H1 (cell line): ENCODE measurements around the gene RNF126. TPM values are rescaled to one million over a fixed set of nuclear protein-coding genes. Genes with fewer than 3 reads are reported as not detected.

ENCODE experiments used
- CTCF ChIA-PET: fragments of 300-600 bp; sonication (Branson Sonifier 250); formaldehyde crosslinking; loops from one replicate; lab custom pipeline; 2021; ENCODE audit not compliant: partially characterized antibody; lab: Charles Lee
- POLR2A ChIA-PET: fragments of 300-600 bp; sonication (Branson Sonifier 250); formaldehyde crosslinking; loops from one replicate; lab custom pipeline; 2021; ENCODE audit warnings: inconsistent platforms; ENCODE audit not compliant: partially characterized antibody; lab: Charles Lee
- DNase-seq, 2 experiments: peaks; one replicate each; pipeline versions ENCODE4 v3.0.0 to v3.0.0-alpha.2; 2010 to 2022; ENCODE audit warnings: low spot score in 2 of 2, low read depth in 1 of 2, mixed read lengths in 1 of 2
- FAIRE-seq: peaks from 2 replicates; lab custom pipeline; 2011; peaks lifted over from hg19 to GRCh38; lab: Jason Lieb, UNC
- H2AFZ ChIP-seq: 2 replicates; pipeline ENCODE4 v1.8.1; 2012; ENCODE audit warnings: low read length, inconsistent platforms
- H2AK5ac ChIP-seq: 2 replicates; pipeline ENCODE4 v1.6.1; 2013; ENCODE audit warnings: low read depth, low read length
- H2BK120ac ChIP-seq: replicated peaks from 2 replicates; pipeline ENCODE3; 2013; ENCODE audit warnings: low read depth, low read length, inconsistent platforms
- H2BK12ac ChIP-seq: 2 replicates; pipeline ENCODE4 v1.6.1; 2013; ENCODE audit warnings: low read depth, low read length
- H2BK15ac ChIP-seq: 2 replicates; pipeline ENCODE4 v1.6.1; 2013; ENCODE audit warnings: low read length
- H2BK20ac ChIP-seq: 2 replicates; pipeline ENCODE4 v1.6.1; 2013; ENCODE audit warnings: low read length
- H2BK5ac ChIP-seq: 2 replicates; pipeline ENCODE4 v1.6.1; 2013; ENCODE audit warnings: low read depth, low read length
- H3K14ac ChIP-seq: 2 replicates; pipeline ENCODE4 v1.6.1; 2013; ENCODE audit warnings: inconsistent platforms; ENCODE audit not compliant: insufficient read length
- H3K18ac ChIP-seq: 2 replicates; pipeline ENCODE4 v1.6.1; 2013; ENCODE audit warnings: low read length; ENCODE audit errors: extremely low read depth
- H3K23ac ChIP-seq: 2 replicates; pipeline ENCODE4 v1.6.1; 2013; ENCODE audit warnings: inconsistent platforms; ENCODE audit not compliant: insufficient read length
- H3K23me2 ChIP-seq: 2 replicates; pipeline ENCODE4 v1.6.1; 2013; ENCODE audit warnings: low read depth, low read length
- H3K27ac ChIP-seq: 2 replicates; pipeline ENCODE4 v1.6.1; 2011; ENCODE audit warnings: low read depth, low read length, inconsistent platforms
- H3K27me3 ChIP-seq, 4 experiments: replicated peaks in 1 of 4; 1 replicate in 1 of 4; 2 replicates in 3 of 4; pipeline versions ENCODE4 v1.6.1 to v1.8.1; 2011 to 2013; ENCODE audit warnings: low read length in 3 of 4, mild to moderate bottlenecking in 3 of 4, inconsistent platforms in 2 of 4, mixed read lengths in 2 of 4, moderate library complexity in 1 of 4; ENCODE audit not compliant: control insufficient read depth in 3 of 4, insufficient read depth in 3 of 4; ENCODE audit errors: extremely low read depth in 1 of 4
- H3K36me3 ChIP-seq, 4 experiments: 2 replicates each; pipeline versions ENCODE4 v1.6.1 to v1.8.1; 2011 to 2013; ENCODE audit warnings: mild to moderate bottlenecking in 4 of 4, low read length in 3 of 4, moderate library complexity in 2 of 4, control low read depth in 1 of 4, inconsistent platforms in 1 of 4; ENCODE audit not compliant: insufficient read depth in 4 of 4, control insufficient read depth in 2 of 4
- H3K4ac ChIP-seq: replicated peaks from 2 replicates; pipeline ENCODE3; 2013; ENCODE audit warnings: low read length, low read depth, mixed read lengths, inconsistent platforms; ENCODE audit not compliant: insufficient read length
- H3K4me1 ChIP-seq, 4 experiments: replicated peaks in 1 of 4; 1 replicate in 1 of 4; 2 replicates in 3 of 4; pipeline versions ENCODE4 v1.6.1 to v1.8.1; 2011 to 2013; ENCODE audit warnings: low read length in 3 of 4, inconsistent platforms in 2 of 4, mixed read lengths in 1 of 4; ENCODE audit not compliant: insufficient read depth in 4 of 4, control insufficient read depth in 3 of 4
- H3K4me2 ChIP-seq, 2 experiments: 2 replicates each; pipeline versions ENCODE4 v1.6.1 to v1.8.1; 2011 to 2013; ENCODE audit warnings: low read depth in 2 of 2, low read length in 2 of 2, control low read depth in 1 of 2, inconsistent platforms in 1 of 2, mild to moderate bottlenecking in 1 of 2; ENCODE audit not compliant: insufficient read depth in 1 of 2
- H3K4me3 ChIP-seq, 4 experiments: fragments of 200-600, 300-600 bp in 1 of 4; sonication (generic), shearing (Covaris generic), sonication (Bioruptor Twin) in 1 of 4; 2 replicates each; pipeline versions ENCODE4 v1.5.1 to v1.8.1; 2011 to 2016; ENCODE audit warnings: low read length in 4 of 4, low read depth in 3 of 4, control low read depth in 2 of 4, inconsistent platforms in 2 of 4, mild to moderate bottlenecking in 2 of 4, mixed read lengths in 1 of 4, moderate library complexity in 1 of 4; ENCODE audit not compliant: insufficient read depth in 2 of 4; ENCODE audit errors: extremely low read depth in 1 of 4
- H3K56ac ChIP-seq: replicated peaks from 2 replicates; pipeline ENCODE3; 2013; ENCODE audit warnings: low read depth, mild to moderate bottlenecking, mixed read lengths, low read length, inconsistent platforms; ENCODE audit not compliant: insufficient read length
- H3K79me1 ChIP-seq: 2 replicates; pipeline ENCODE4 v1.6.1; 2013; ENCODE audit warnings: low read depth, low read length, control low read depth
- H3K79me2 ChIP-seq, 2 experiments: 2 replicates each; pipeline versions ENCODE4 v1.6.1 to v1.8.1; 2012 to 2013; ENCODE audit warnings: low read length in 2 of 2, mild to moderate bottlenecking in 2 of 2, inconsistent platforms in 1 of 2; ENCODE audit not compliant: insufficient read depth in 2 of 2, control insufficient read depth in 1 of 2
- H3K9ac ChIP-seq, 4 experiments: replicated peaks in 1 of 4; 1 replicate in 1 of 4; 2 replicates in 3 of 4; pipeline versions ENCODE4 v1.6.1 to v1.8.1; 2011 to 2013; ENCODE audit warnings: low read depth in 3 of 4, low read length in 3 of 4, control low read depth in 2 of 4, mild to moderate bottlenecking in 2 of 4, moderate library complexity in 2 of 4, inconsistent platforms in 1 of 4; ENCODE audit errors: extremely low read depth in 1 of 4
- H3K9me3 ChIP-seq, 2 experiments: 2 replicates each; pipeline versions ENCODE4 v1.6.1 to v1.8.1; 2012 to 2013; ENCODE audit warnings: mild to moderate bottlenecking in 2 of 2, moderate library complexity in 2 of 2, control low read depth in 1 of 2, inconsistent platforms in 1 of 2, low read depth in 1 of 2, low read length in 1 of 2, mixed read lengths in 1 of 2; ENCODE audit not compliant: insufficient read depth in 2 of 2
- H4K20me1 ChIP-seq, 2 experiments: replicated peaks in 1 of 2; 2 replicates each; pipeline versions ENCODE3 to v1.8.1; 2011 to 2013; ENCODE audit warnings: inconsistent platforms in 2 of 2, low read length in 2 of 2, mild to moderate bottlenecking in 1 of 2; ENCODE audit not compliant: insufficient read depth in 2 of 2, control insufficient read depth in 1 of 2
- H4K5ac ChIP-seq: 2 replicates; pipeline ENCODE4 v1.6.1; 2013; ENCODE audit warnings: low read length, low read depth, mixed read lengths, inconsistent platforms; ENCODE audit not compliant: insufficient read length
- H4K8ac ChIP-seq: 2 replicates; pipeline ENCODE4 v1.8.0; 2013; ENCODE audit warnings: mild to moderate bottlenecking, moderate library complexity, low read length, inconsistent platforms; ENCODE audit not compliant: insufficient read depth; ENCODE audit errors: extremely low read depth
- H4K91ac ChIP-seq: replicated peaks from 2 replicates; pipeline ENCODE3; 2013; ENCODE audit warnings: low read length, mixed read lengths, inconsistent platforms; ENCODE audit not compliant: insufficient read length
- CTBP2 ChIP-seq: IDR thresholded peaks from 2 replicates; pipeline ENCODE4 v1.7.0; 2011; ENCODE audit warnings: borderline replicate concordance, mild to moderate bottlenecking, moderate library complexity, mixed read lengths, low read length; ENCODE audit not compliant: insufficient read depth, insufficient read length
- GABPA ChIP-seq: IDR thresholded peaks from 2 replicates; pipeline ENCODE4 v1.6.1; 2011; ENCODE audit warnings: mild to moderate bottlenecking, low read length, moderate library complexity, borderline replicate concordance; ENCODE audit not compliant: insufficient read depth
- HDAC2 ChIP-seq, 2 experiments: fragments of 300-600 bp in 1 of 2; sonication (generic) in 1 of 2; IDR thresholded peaks; 2 replicates each; pipeline ENCODE4 v1.6.1; 2011 to 2012; ENCODE audit warnings: low read depth in 2 of 2, low read length in 2 of 2, mild to moderate bottlenecking in 2 of 2, moderate library complexity in 2 of 2, borderline replicate concordance in 1 of 2, inconsistent platforms in 1 of 2
- NRF1 ChIP-seq: IDR thresholded peaks from 2 replicates; pipeline ENCODE4 v1.6.1; 2011; ENCODE audit warnings: mild to moderate bottlenecking, low read depth, low read length, improper control_type of control experiment
- RXRA ChIP-seq: IDR thresholded peaks from 2 replicates; pipeline ENCODE4 v1.6.1; 2011; ENCODE audit warnings: low read depth, mild to moderate bottlenecking, low read length, moderate library complexity; ENCODE audit not compliant: insufficient read depth
- TAF1 ChIP-seq: IDR thresholded peaks from 2 replicates; pipeline ENCODE4 v1.6.1; 2011; ENCODE audit warnings: mild to moderate bottlenecking, low read depth, low read length
- WGBS, 2 experiments: shearing (Covaris generic) in 1 of 2; methylation state at CpG; one replicate each; pipeline versions ENCODE4 v1.1.6 to v1.1.7; 2013 to 2015; ENCODE audit warnings: low lambda C conversion rate in 2 of 2, mixed read lengths in 2 of 2, inconsistent platforms in 1 of 2, low coverage in 1 of 2, missing lambda C conversion rate in 1 of 2; ENCODE audit not compliant: insufficient replicate concordance in 2 of 2, insufficient coverage in 1 of 2, insufficient read length in 1 of 2; ENCODE audit errors: extremely low coverage in 1 of 2, missing lambda C conversion rate in 1 of 2; 5-methylcytosine and 5-hydroxymethylcytosine counted together
- polyA plus RNA-seq, 7 experiments: library from polyadenylated mRNA; depleted of rRNA in 3 of 7; stranded (reverse) in 5 of 7; unstranded in 2 of 7; fragments of >200 nt in 5 of 7; fragments of 200-250 nt in 2 of 7; gene quantifications; 1 replicate in 5 of 7; 2 replicates in 1 of 7; 4 replicates in 1 of 7; pipeline versions ENCODE4 v1.2.1 to v1.2.3, GENCODE V29; 2011 to 2013; ENCODE audit warnings: missing spikeins in 2 of 7, mixed read lengths in 2 of 7
- total RNA-seq: library from RNA; stranded (reverse); fragmentation: NEBNext Ultra II Directional; extraction: Animal tissue kit (Norgen Biotek cat#: 25700); gene quantifications from 2 replicates; pipeline ENCODE4 v1.2.1, GENCODE V29; 2021
- TF ChIP-seq, protein P1 (sequence below): IDR thresholded peaks from 2 replicates; pipeline ENCODE4 v1.6.1; 2012; ENCODE audit warnings: inconsistent platforms

Gene RNF126
- total and polyA plus RNA-seq, 2 of the 8 experiments (the other 6 are each of a cell fraction or from before 2014, with no cell fraction given): 21.8 to 68.0 TPM

DNA sequence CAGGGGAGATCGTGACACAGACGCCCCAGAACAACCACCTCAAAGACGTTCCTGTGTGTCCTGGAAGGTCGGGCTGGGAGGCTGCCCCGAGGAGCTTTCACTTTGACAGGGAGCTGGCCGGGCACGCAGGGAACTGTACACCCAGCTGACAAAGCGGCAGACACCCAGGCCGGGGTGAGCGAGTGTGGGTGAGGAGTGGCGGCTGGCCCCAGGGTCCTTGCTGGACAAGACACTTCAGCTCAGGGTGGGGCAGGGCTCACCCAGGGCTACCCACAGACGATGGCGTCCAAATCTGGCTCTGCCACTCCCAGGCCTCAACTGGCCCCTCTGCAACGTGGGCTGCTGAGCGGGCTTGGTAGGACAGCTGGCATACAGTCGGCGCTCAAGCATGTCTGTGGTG is 21.3 kb downstream of the RNF126 start:
- H2AFZ ChIP-seq: no peak overlapping the region
- H4K20me1 ChIP-seq: peaks cover 4 to 5% of the 10 kb centered on the region in 2 experiments
- no peak overlapping the region for H3K4me2 ChIP-seq
- no peak for FAIRE-seq
- H3K36me3 ChIP-seq: peaks cover 0 to 16% (median 1%) of the 10 kb centered on the region in 4 experiments; a peak in 1 of 8 replicates
- peaks cover 0 to 4% (median under 1%) of the 10 kb centered on the region in 4 experiments; a peak in 2 of 7 replicates for H3K4me1 ChIP-seq
- H3K14ac ChIP-seq: no peak overlapping the region
- H3K18ac ChIP-seq: no peak overlapping the region
- H3K27me3 ChIP-seq: peaks cover 0 to 23% (median 11%) of the 10 kb centered on the region in 4 experiments; a peak in 5 of 7 replicates
- H3K23me2 ChIP-seq: peaks cover 5% of the 10 kb centered on the region; the same call in 1 of the 2 replicates
- H3K27ac ChIP-seq: no peak overlapping the region
- no peak overlapping the region for H3K4me3 ChIP-seq
- no peak overlapping the region for H3K9ac ChIP-seq
- no peak overlapping the region for H2BK20ac ChIP-seq
- H2BK12ac ChIP-seq: no peak overlapping the region
- H4K8ac ChIP-seq: no peak overlapping the region
- H3K79me2 ChIP-seq: no peaks in the 10 kb centered on the region
- no peaks in the 10 kb centered on the region; the same call in 1 of the 2 replicates for H3K79me1 ChIP-seq
- no peak overlapping the region for H2BK15ac ChIP-seq
- no peak overlapping the region for H2BK120ac ChIP-seq
- CTCF ChIA-PET: interaction anchor here (0.6 to 1.5 kb wide), 4 partner anchors 13 to 146 kb away, joined by 3 to 6 read pairs (median 4); no protein-coding TSS in a partner anchor
- no peak overlapping the region for H3K56ac ChIP-seq
- 98% methylated on average over 12 of the region's 17 CpGs; no CpG with 5 or more reads in 1 of the 2 experiments for WGBS, 2 experiments
- POLR2A ChIA-PET: interaction anchor here (0.7 to 1.4 kb wide), 3 partner anchors 9 to 67 kb away, joined by 3 to 4 read pairs (median 3); no protein-coding TSS in a partner anchor
- H3K4ac ChIP-seq: no peak overlapping the region
- H3K23ac ChIP-seq: no peak overlapping the region
- no peak overlapping the region for H4K5ac ChIP-seq
- H2AK5ac ChIP-seq: no peak overlapping the region
- DNase-seq: no peak
- no peaks in the 10 kb centered on the region for H3K9me3 ChIP-seq
- no peak overlapping the region for H4K91ac ChIP-seq
- no peak overlapping the region for H2BK5ac ChIP-seq
- TF ChIP-seq GABPA: no peak
- no peak for TF ChIP-seq HDAC2 (IDR thresholded peaks at IDR 0.05; ENCODE audit: borderline replicate concordance in 1 of 2, low read depth in 2 of 2, low read length in 2 of 2)
- no peak for TF ChIP-seq RXRA
- TF ChIP-seq CTBP2: no peak
- TF ChIP-seq, protein P1, sequence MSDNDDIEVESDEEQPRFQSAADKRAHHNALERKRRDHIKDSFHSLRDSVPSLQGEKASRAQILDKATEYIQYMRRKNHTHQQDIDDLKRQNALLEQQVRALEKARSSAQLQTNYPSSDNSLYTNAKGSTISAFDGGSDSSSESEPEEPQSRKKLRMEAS: no peak
- TF ChIP-seq TAF1: no peak
- TF ChIP-seq NRF1: no peak
